ES-I3 (cell line): ENCODE results near the gene ST6GALNAC3.

ENCODE experiments used
- H3K36me3 ChIP-seq: 2 replicates; pipeline ENCODE4 v1.6.1; 2013; ENCODE audit warnings: mild to moderate bottlenecking, low read length, control low read depth, moderate library complexity; ENCODE audit not compliant: insufficient read depth
- H3K4me1 ChIP-seq: 2 replicates; pipeline ENCODE4 v1.6.1; 2013; ENCODE audit warnings: mild to moderate bottlenecking, control low read depth, low read length; ENCODE audit not compliant: insufficient read depth
- H3K9ac ChIP-seq: 2 replicates; pipeline ENCODE4 v1.6.1; 2013; ENCODE audit warnings: low read depth, mild to moderate bottlenecking, low read length, moderate library complexity
- H3K9me3 ChIP-seq: 2 replicates; pipeline ENCODE4 v1.6.1; 2013; ENCODE audit warnings: mild to moderate bottlenecking, low read length, moderate library complexity; ENCODE audit not compliant: control insufficient read depth, insufficient read depth

ST6GALNAC3 gene

GRCh38 chr1:76477156-76477555 lies 402.6 kb downstream of the ST6GALNAC3 start:
- H3K36me3 ChIP-seq = no peaks in the 10 kb centered on the region
- H3K4me1 ChIP-seq = no peaks in the 10 kb centered on the region; the same call in 1 of the 2 replicates
- H3K9me3 ChIP-seq = peaks cover 4% of the 10 kb centered on the region; the same call in 1 of the 2 replicates
- H3K9ac ChIP-seq = no peak overlapping the region

DNA sequence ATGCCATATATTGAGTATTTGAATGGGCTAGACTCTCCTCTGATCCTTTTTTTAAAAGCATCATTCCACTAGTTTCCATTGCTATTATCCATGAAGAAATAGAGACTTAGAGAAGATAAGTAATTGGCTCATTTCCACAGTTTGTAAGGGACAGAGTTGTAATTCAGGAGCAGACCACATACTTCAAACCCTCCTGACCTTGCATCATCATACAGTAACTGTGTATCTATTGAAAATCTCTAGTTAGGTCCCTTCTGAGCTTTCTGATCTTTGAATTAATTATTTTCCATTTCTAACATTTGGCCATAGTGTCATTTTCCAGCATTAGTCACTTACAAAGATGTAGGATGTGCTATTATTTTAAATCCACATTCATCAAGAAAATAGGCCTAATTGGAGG lies 406.3 kb downstream of the ST6GALNAC3 start:
- H3K9me3 ChIP-seq = peaks cover 4% of the 10 kb centered on the region; the same call in 1 of the 2 replicates
- H3K9ac ChIP-seq = no peak overlapping the region
- H3K4me1 ChIP-seq = no peaks in the 10 kb centered on the region
- no peaks in the 10 kb centered on the region for H3K36me3 ChIP-seq

DNA sequence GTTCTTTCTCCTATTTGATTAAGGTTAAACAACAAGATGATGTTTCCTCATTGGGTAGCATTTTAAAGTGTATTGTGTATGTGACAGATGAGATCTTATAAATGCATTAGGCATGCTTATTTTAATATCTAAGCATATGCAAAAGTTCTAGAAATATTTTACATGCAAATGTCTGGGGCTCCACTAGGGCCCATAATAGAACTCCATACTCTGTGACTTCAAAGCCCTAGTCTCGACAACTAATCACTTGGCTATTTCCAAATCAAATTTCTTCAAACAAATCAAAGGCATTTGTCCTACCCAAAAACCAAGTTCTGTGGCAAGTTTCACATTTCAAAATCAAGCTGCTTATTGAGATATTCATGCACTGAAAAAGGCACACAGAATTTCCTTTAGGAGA lies 407.1 kb downstream of the ST6GALNAC3 start:
- no peak overlapping the region for H3K9ac ChIP-seq
- H3K9me3 ChIP-seq = peaks cover 4% of the 10 kb centered on the region; the same call in 1 of the 2 replicates
- H3K36me3 ChIP-seq = no peaks in the 10 kb centered on the region
- no peaks in the 10 kb centered on the region for H3K4me1 ChIP-seq

DNA sequence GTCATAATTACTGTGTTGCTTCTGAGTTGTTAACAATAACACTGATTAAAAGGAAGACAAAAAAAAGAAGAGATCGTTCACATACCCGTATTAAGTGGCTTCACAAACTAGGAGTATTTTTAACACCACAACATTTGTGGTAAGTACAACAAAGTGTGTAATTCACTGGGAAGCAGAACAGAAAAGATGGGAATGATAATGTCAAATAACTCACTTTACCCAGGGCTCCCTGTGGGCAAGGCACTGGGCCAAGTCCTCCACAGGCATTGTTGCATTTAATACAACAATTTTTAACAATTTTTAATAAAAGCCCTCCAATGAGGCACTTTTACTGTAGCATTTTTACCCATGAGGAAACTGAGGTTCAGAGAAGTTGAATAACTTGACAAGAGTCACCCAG lies 407.7 kb downstream of the ST6GALNAC3 start:
- Histone ChIP-seq H3K36me3 (no peaks in the 10 kb centered on the region), H3K4me1 (no peaks in the 10 kb centered on the region), H3K9ac (no peak overlapping the region), H3K9me3 (peaks cover 4% of the 10 kb centered on the region; the same call in 1 of the 2 replicates)

- peaks cover 10% of the 10 kb centered on the region for H3K4me1 ChIP-seq
- H3K9me3 ChIP-seq = no peaks in the 10 kb centered on the region
- H3K9ac ChIP-seq = no peak overlapping the region
- H3K36me3 ChIP-seq = no peaks in the 10 kb centered on the region
Measured at GRCh38 chr1:76491737-76492136, 417.2 kb downstream of the ST6GALNAC3 start.

- Histone ChIP-seq H3K36me3 (no peaks in the 10 kb centered on the region), H3K9me3 (no peaks in the 10 kb centered on the region), H3K4me1 (peaks cover 10% of the 10 kb centered on the region), H3K9ac (no peak overlapping the region)
Measured at GRCh38 chr1:76492752-76493430, 418.3 kb downstream of the ST6GALNAC3 start.

DNA sequence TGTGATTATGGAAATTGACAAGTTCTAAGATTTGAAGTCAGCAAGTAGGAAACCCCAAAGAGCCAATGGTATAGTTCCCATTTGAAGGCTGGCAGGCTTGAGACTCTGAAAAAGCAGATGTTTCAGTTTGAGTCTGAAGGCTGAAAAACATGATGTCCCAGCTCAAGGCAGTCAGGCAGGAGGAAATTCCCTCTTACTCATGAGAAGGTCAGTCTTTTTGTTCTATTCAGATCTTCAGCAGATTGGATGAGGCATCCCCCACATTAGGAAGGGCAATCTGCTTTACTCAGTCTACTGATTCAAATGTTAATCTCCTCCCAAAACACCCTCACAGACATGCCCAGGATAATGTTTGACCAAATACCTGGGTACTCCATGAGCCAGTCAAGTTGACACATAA lies 420.3 kb downstream of the ST6GALNAC3 start:
- Histone ChIP-seq H3K9ac (no peak overlapping the region; the same call in 1 of the 2 replicates), H3K4me1 (peaks cover 15% of the 10 kb centered on the region), H3K9me3 (no peaks in the 10 kb centered on the region), H3K36me3 (no peaks in the 10 kb centered on the region)

- no peak overlapping the region for H3K9ac ChIP-seq
- H3K9me3 ChIP-seq = no peaks in the 10 kb centered on the region
- peaks cover 30% of the 10 kb centered on the region for H3K4me1 ChIP-seq
- no peaks in the 10 kb centered on the region for H3K36me3 ChIP-seq
Measured at GRCh38 chr1:76496871-76497270, 422.3 kb downstream of the ST6GALNAC3 start.

GRCh38 chr1:76500116-76500515 lies 425.6 kb downstream of the ST6GALNAC3 start:
- Histone ChIP-seq H3K9me3 (no peaks in the 10 kb centered on the region), H3K4me1 (peaks cover 42% of the 10 kb centered on the region), H3K36me3 (no peaks in the 10 kb centered on the region), H3K9ac (no peak overlapping the region)

DNA sequence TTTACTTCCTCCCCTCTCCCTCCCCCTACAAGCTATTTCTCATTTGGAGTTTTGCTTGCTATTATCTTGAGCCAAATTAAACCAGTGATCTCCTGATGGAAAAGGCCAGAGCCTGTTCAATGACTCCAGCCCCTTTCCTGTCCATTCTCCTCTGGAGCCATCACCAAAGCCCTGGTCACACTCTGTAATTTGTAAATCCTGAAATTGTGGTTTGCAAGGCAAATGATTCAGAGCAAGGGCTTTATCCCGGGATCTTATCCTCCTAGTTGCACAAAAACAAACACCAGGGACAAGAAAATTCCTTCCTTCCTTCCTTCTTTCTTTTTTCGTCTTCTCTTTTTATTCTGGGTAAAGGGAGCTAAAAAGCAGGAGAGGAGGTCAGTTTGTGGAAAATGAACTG lies 426.6 kb downstream of the ST6GALNAC3 start:
- H3K9ac ChIP-seq = peak overlapping the region; percentile 12; the same call in 1 of the 2 replicates
- H3K9me3 ChIP-seq = no peaks in the 10 kb centered on the region
- peaks cover 39% of the 10 kb centered on the region for H3K4me1 ChIP-seq
- no peaks in the 10 kb centered on the region for H3K36me3 ChIP-seq

DNA sequence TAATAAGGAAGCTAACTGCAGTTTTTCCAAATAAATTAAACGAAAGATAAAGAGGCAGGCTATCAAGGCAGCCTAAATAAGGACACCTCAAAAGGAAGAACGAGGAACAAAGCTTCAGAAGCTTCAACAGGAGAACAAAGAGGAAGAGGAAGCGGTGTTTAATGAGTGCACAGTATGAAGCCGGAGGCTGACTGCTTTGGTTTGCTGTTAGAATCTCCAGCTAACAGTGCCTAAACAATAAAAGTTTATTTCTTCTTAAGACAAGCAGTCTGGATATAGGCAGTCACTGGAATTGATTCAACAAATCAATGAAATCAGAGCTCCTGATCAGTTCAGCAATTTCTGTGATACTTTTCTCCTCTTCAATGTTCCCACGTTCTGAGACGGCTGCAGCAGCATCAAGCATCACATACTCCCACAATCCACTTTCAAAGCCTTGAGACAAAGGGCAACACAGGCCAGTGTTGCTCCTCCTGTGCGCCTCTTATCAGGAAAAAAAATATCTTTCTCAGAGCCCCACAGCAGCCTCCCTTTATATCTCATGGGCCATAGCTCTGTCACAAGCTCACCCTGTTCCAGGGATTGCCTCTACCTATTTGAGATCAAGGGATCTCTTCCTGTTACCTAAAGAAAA lies 427.2 kb downstream of the ST6GALNAC3 start:
- H3K9me3 ChIP-seq = no peaks in the 10 kb centered on the region
- peaks cover 39% of the 10 kb centered on the region for H3K4me1 ChIP-seq
- peak overlapping the region; percentile 12; the same call in 1 of the 2 replicates for H3K9ac ChIP-seq

DNA sequence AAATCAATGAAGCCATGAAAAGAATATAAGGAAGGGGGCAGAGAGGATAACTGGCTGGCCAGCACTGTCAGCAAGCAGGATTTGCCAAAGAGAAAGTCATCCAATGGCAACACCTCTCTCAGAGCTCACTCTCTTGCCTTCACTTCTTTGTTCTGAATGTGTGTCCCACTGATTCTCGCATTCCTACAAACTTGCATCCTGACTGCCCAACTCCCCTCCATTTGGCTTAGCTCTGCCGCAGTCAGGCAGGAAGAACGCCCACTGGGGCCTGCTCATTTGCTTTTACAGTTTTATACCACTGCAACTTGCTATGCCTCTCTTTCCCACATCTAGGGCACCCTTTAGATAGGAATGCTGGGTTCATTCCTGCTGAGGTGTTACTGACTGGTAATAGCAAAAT lies 428.6 kb downstream of the ST6GALNAC3 start:
- H3K4me1 ChIP-seq = peaks cover 39% of the 10 kb centered on the region
- no peaks in the 10 kb centered on the region for H3K9me3 ChIP-seq
- H3K36me3 ChIP-seq = no peaks in the 10 kb centered on the region

More for the DNA sequence above, 427.2 kb downstream of the ST6GALNAC3 start:
- H3K36me3 ChIP-seq = no peaks in the 10 kb centered on the region

DNA sequence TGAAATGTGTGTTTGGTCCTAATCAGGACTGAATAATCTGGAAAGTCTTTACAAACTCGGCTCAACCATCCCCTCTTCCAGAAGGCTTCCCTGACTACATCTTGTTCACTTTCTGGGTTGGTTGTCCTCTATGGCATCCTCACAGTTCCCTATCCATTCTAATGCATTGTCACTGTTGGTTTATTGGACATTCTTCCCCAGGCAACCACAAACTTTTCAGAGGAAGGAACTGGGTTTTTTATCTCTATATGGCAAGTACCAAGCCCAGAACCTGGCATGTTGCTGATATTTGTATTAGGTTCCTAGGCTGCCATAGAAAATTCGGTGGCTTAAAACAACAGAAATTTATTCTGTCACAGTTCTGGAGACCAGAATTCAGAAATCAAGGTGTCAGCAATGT lies 429.2 kb downstream of the ST6GALNAC3 start:
- H3K9me3 ChIP-seq = no peaks in the 10 kb centered on the region
- peaks cover 39% of the 10 kb centered on the region for H3K4me1 ChIP-seq
- H3K36me3 ChIP-seq = no peaks in the 10 kb centered on the region
- no peak overlapping the region for H3K9ac ChIP-seq

More for the DNA sequence above, 428.6 kb downstream of the ST6GALNAC3 start:
- H3K9ac ChIP-seq = no peak overlapping the region

DNA sequence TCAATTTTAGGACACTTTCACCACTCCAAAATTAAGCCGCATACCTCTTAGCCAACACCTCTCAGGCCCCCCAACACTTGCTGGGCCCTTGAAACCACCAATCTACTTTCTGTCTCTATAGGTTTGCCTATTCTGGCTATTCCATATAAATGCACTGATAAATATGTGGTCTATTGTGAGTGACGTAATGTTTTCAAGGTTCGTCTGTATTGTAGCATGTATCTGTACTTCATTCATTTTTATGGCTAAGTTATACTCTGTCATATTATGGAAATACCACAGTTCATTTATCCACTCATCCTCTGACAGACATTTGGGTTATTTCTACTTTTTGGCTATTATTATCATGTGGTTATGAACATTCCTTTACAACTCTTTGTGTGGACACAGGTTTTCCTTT lies 432.8 kb downstream of the ST6GALNAC3 start:
- Histone ChIP-seq H3K36me3 (no peaks in the 10 kb centered on the region), H3K9me3 (no peaks in the 10 kb centered on the region), H3K4me1 (peaks cover 26% of the 10 kb centered on the region), H3K9ac (no peak overlapping the region)

GRCh38 chr1:76508871-76509270 lies 434.3 kb downstream of the ST6GALNAC3 start:
- H3K9ac ChIP-seq = no peak overlapping the region
- H3K4me1 ChIP-seq = peaks cover 12% of the 10 kb centered on the region
- H3K9me3 ChIP-seq = no peaks in the 10 kb centered on the region
- H3K36me3 ChIP-seq = no peaks in the 10 kb centered on the region
